Small intestine (tissue), 7 donors: Measurements from ENCODE around the gene ATP8A2. TPM values are rescaled to one million over a fixed set of nuclear protein-coding genes. Genes with fewer than 3 reads are reported as not detected.
"Not testable (repeated sequence)": the region's sequence is repeated elsewhere in the genome, so short reads cannot be mapped to it uniquely, and the experiment has no call there.

ENCODE experiments used
- DNase-seq, 2 donors: peaks; one replicate each; pipeline versions ENCODE4 v3.0.0 to v3.0.0-alpha.2; 2013
- FAIRE-seq: peaks from 2 replicates; lab custom pipeline; 2012; peaks lifted over from hg19 to GRCh38; lab: Jason Lieb, UNC
- H3K27ac ChIP-seq, 3 donors: one replicate each; pipeline ENCODE4 v1.5.1; 2013; ENCODE audit warnings: low read length in 2 of 3, mild to moderate bottlenecking in 2 of 3, control low read depth in 1 of 3, inconsistent platforms in 1 of 3, low read depth in 1 of 3, moderate library complexity in 1 of 3
- H3K27me3 ChIP-seq, 3 donors: one replicate each; pipeline ENCODE4 v1.6.1; 2013; ENCODE audit warnings: low read length in 3 of 3, inconsistent platforms in 1 of 3; ENCODE audit not compliant: control insufficient read depth in 3 of 3, insufficient read depth in 3 of 3
- H3K36me3 ChIP-seq, 3 donors: one replicate each; pipeline ENCODE4 v1.6.1; 2013; ENCODE audit warnings: low read length in 3 of 3, inconsistent platforms in 1 of 3, low read depth in 1 of 3, mild to moderate bottlenecking in 1 of 3, moderate library complexity in 1 of 3; ENCODE audit not compliant: control insufficient read depth in 3 of 3, insufficient read depth in 2 of 3
- H3K4me1 ChIP-seq, 3 donors: one replicate each; pipeline ENCODE4 v1.6.1; 2013; ENCODE audit warnings: low read length in 2 of 3, inconsistent platforms in 1 of 3, low read depth in 1 of 3, mild to moderate bottlenecking in 1 of 3, moderate library complexity in 1 of 3; ENCODE audit not compliant: control insufficient read depth in 3 of 3, insufficient read depth in 2 of 3
- H3K4me3 ChIP-seq, 3 donors: one replicate each; pipeline ENCODE4 v1.5.1; 2013; ENCODE audit warnings: low read length in 3 of 3, control low read depth in 1 of 3, inconsistent platforms in 1 of 3, low read depth in 1 of 3, mild to moderate bottlenecking in 1 of 3, moderate library complexity in 1 of 3
- H3K9me3 ChIP-seq, 2 donors: one replicate each; pipeline ENCODE4 v1.6.1; 2013; ENCODE audit warnings: low read depth in 1 of 2, low read length in 1 of 2; ENCODE audit not compliant: control insufficient read depth in 2 of 2, insufficient read depth in 1 of 2
- WGBS, 3 donors: extraction: QIAGEN DNeasy Blood & Tissue Kit; methylation state at CpG; one replicate each; pipeline ENCODE4 v1.1.7; 2013; 5-methylcytosine and 5-hydroxymethylcytosine counted together
- polyA plus RNA-seq, 4 donors: library from polyadenylated mRNA; stranded (reverse) in 3 of 4; unstranded in 1 of 4; fragments of 200-250 nt in 3 of 4; fragments of 120-200 nt in 1 of 4; gene quantifications; one replicate each; pipeline versions ENCODE4 v1.2.1 to v1.2.3, GENCODE V29; 2013
- donor health status: healthy with polysubstance abuse.
- donor health status: control.
- donor health status: control.
- donor health status: Bipolar disorder and iron deficiency.
- donor health status: healthy.

The ATP8A2 gene
- polyA plus RNA-seq, 4 donors, result 0.72 to 0.79 TPM; not detected in 2

DNA sequence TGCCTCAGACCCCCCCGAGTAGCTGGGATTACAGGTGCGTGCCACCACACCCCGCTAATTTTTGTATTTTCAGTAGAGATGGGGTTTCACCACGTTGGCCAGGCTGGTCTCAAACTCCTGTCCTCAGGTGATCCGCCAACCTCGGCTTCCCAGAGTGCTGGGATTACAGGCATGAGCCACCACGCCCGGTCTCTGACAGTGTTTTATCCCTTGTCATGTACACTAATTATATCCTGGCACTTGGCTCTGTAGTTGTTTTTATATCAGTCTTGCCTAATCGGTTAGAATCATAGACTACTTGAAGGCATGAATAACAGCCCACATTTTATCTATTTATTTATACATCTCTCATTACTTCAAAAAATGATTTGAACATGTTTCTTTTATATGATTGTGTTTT, 455.4 kb downstream of the ATP8A2 start:
- not testable (repeated sequence) for H3K27ac ChIP-seq

GRCh38 chr13:25827831-25828465, 456.2 kb downstream of the ATP8A2 start:
- no peak overlapping the region for H3K27ac ChIP-seq
- no peaks in the 10 kb centered on the region for H3K9me3 ChIP-seq
- no peaks in the 10 kb centered on the region for H3K4me1 ChIP-seq
- DNase-seq (peak; percentile 1 to 33), FAIRE-seq (no peak)
- 64 to 75% (median 74%) methylated on average over 5 of the region's 5 CpGs for WGBS, 3 donors
- H3K4me3 ChIP-seq, result no peak overlapping the region
- no peaks in the 10 kb centered on the region for H3K36me3 ChIP-seq
- no peaks in the 10 kb centered on the region for H3K27me3 ChIP-seq

More for the DNA sequence above, 455.4 kb downstream of the ATP8A2 start:
- not testable (repeated sequence) for H3K9me3 ChIP-seq, H3K36me3 ChIP-seq, FAIRE-seq, DNase-seq, H3K4me1 ChIP-seq, H3K4me3 ChIP-seq, H3K27me3 ChIP-seq
- WGBS, 3 donors, result 27 to 70% (median 47%) methylated on average over 9 of the region's 9 CpGs

DNA sequence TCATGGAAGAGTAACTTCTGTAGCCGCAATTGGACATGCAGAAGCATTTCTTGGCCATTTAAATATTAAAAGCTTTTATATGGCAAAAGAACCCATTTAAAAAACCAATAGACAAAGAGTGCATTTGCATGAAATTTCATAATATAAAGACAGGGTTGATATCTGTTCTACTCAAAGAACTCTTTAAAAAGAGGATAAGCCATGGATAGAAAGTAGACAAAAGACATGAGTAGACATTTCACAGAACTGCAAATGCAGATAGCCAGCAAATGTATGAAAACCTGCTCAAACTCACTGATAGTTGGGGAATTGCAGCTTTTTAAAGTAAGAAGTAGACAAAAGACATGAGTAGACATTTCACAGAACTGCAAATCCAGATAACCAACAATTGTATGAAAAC, 462.0 kb downstream of the ATP8A2 start:
- WGBS, 3 donors, result 88 to 100% (median 90%) methylated on average over 1 of the region's 1 CpG
- Histone ChIP-seq H3K4me1 (no peaks in the 10 kb centered on the region), H3K27me3 (no peaks in the 10 kb centered on the region), H3K27ac (no peak overlapping the region), H3K36me3 (no peaks in the 10 kb centered on the region), H3K9me3 (no peaks in the 10 kb centered on the region), H3K4me3 (no peak overlapping the region)
- DNase-seq (no peak), FAIRE-seq (no peak)

- H3K4me1 ChIP-seq, result no peaks in the 10 kb centered on the region
- H3K27ac ChIP-seq, result no peak overlapping the region
- H3K9me3 ChIP-seq, result no peaks in the 10 kb centered on the region
- no peak for FAIRE-seq
- no peak overlapping the region for H3K4me3 ChIP-seq
- no peak for DNase-seq
- H3K36me3 ChIP-seq, result no peaks in the 10 kb centered on the region
- no peaks in the 10 kb centered on the region for H3K27me3 ChIP-seq
- WGBS, 3 donors, result 64 to 71% (median 67%) methylated on average over 12 of the region's 12 CpGs
Measured at GRCh38 chr13:25836574-25837336, 465.0 kb downstream of the ATP8A2 start.

DNA sequence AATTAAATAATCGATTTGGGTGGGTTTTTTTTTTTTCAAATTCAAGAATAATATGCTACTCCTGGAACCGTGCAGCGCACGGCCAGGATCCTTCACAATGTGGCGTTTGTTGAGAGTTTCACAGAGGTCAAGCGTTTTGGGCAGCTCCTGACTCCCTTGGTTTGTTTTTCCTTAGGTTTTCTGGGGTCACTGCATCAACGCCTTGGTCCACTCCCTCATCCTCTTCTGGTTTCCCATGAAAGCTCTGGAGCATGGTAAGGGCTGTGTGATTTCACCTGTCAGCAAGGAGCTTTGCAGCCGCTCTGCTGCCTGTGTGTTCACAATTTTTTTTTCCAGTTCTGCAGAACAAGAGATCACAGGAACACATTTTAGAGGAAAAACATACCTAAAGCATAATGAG, 467.6 kb downstream of the ATP8A2 start:
- WGBS, 3 donors, result 83 to 85% (median 84%) methylated on average over 8 of the region's 8 CpGs

GRCh38 chr13:25840261-25840660, 468.5 kb downstream of the ATP8A2 start:
- no peaks in the 10 kb centered on the region for H3K9me3 ChIP-seq
- no peaks in the 10 kb centered on the region for H3K4me1 ChIP-seq
- no peak for DNase-seq
- no peak overlapping the region for H3K27ac ChIP-seq
- no peaks in the 10 kb centered on the region for H3K27me3 ChIP-seq
- FAIRE-seq, result no peak
- no peak overlapping the region for H3K4me3 ChIP-seq
- WGBS, 3 donors, result 66 to 73% (median 69%) methylated on average over 3 of the region's 3 CpGs
- no peaks in the 10 kb centered on the region for H3K36me3 ChIP-seq

More for the DNA sequence above, 467.6 kb downstream of the ATP8A2 start:
- Histone ChIP-seq H3K9me3 (no peaks in the 10 kb centered on the region), H3K27me3 (no peaks in the 10 kb centered on the region), H3K4me3 (no peak overlapping the region), H3K4me1 (no peaks in the 10 kb centered on the region), H3K36me3 (no peaks in the 10 kb centered on the region), H3K27ac (no peak overlapping the region)
- no peak for DNase-seq
- no peak for FAIRE-seq

GRCh38 chr13:25840931-25841330, 469.2 kb downstream of the ATP8A2 start:
- WGBS, 3 donors, result 46 to 77% (median 75%) methylated on average over 2 of the region's 2 CpGs
- H3K9me3 ChIP-seq, result no peaks in the 10 kb centered on the region
- FAIRE-seq (no peak), DNase-seq (no peak)
- H3K27me3 ChIP-seq, result no peaks in the 10 kb centered on the region
- H3K4me3 ChIP-seq, result no peak overlapping the region
- no peak overlapping the region for H3K27ac ChIP-seq
- no peaks in the 10 kb centered on the region for H3K4me1 ChIP-seq
- H3K36me3 ChIP-seq, result no peaks in the 10 kb centered on the region

GRCh38 chr13:25843692-25844091, 471.9 kb downstream of the ATP8A2 start:
- H3K9me3 ChIP-seq, result no peaks in the 10 kb centered on the region
- no peak for FAIRE-seq

More at GRCh38 chr13:25843692-25844091, 471.9 kb downstream of the ATP8A2 start:
- Histone ChIP-seq H3K27ac (no peak overlapping the region), H3K4me3 (no peak overlapping the region), H3K4me1 (peaks cover 0 to 9% (median 0%) of the 10 kb centered on the region in 3 donors), H3K27me3 (no peaks in the 10 kb centered on the region), H3K36me3 (no peaks in the 10 kb centered on the region)
- DNase-seq, result no peak
- 86 to 91% (median 88%) methylated on average over 4 of the region's 4 CpGs for WGBS, 3 donors
